ENCODE data around the gene KCNIP3. TPM values are rescaled to one million over a fixed set of nuclear protein-coding genes. Genes with fewer than 3 reads are reported as not detected.

KCNIP3 gene
- total RNA-seq, 1 donor, result not detected

GRCh38 chr2:95357717-95358280, 60.7 kb downstream of the KCNIP3 start:
- H3K4me3 ChIP-seq (ENCODE audit: low read length), result no peak overlapping the region
- no peaks in the 10 kb centered on the region for H3K27me3 ChIP-seq (ENCODE audit: insufficient read depth, low read length)

GRCh38 chr2:95359031-95359430, 61.9 kb downstream of the KCNIP3 start:
- no peaks in the 10 kb centered on the region for H3K27me3 ChIP-seq (ENCODE audit: insufficient read depth, low read length)
- H3K4me3 ChIP-seq (ENCODE audit: low read length), result no peak overlapping the region
- no peaks in the 10 kb centered on the region for H3K4me1 ChIP-seq (ENCODE audit: insufficient read depth, low read length)
- no peaks in the 10 kb centered on the region for H3K9me3 ChIP-seq (ENCODE audit: low read depth, low read length)

More at GRCh38 chr2:95357717-95358280, 60.7 kb downstream of the KCNIP3 start:
- Histone ChIP-seq H3K4me1 (ENCODE audit: insufficient read depth, low read length) (no peaks in the 10 kb centered on the region), H3K9me3 (ENCODE audit: low read depth, low read length) (no peaks in the 10 kb centered on the region)

- Histone ChIP-seq H3K27me3 (ENCODE audit: insufficient read depth, low read length) (no peaks in the 10 kb centered on the region), H3K4me3 (ENCODE audit: low read length) (no peak overlapping the region), H3K9me3 (ENCODE audit: low read depth, low read length) (no peaks in the 10 kb centered on the region), H3K4me1 (ENCODE audit: insufficient read depth, low read length) (no peaks in the 10 kb centered on the region)
Observed at GRCh38 chr2:95359501-95359930, 62.4 kb downstream of the KCNIP3 start.

- no peaks in the 10 kb centered on the region for H3K9me3 ChIP-seq (ENCODE audit: low read depth, low read length)
- H3K27me3 ChIP-seq (ENCODE audit: insufficient read depth, low read length), result no peaks in the 10 kb centered on the region
- no peaks in the 10 kb centered on the region for H3K4me1 ChIP-seq (ENCODE audit: insufficient read depth, low read length)
- no peak overlapping the region for H3K4me3 ChIP-seq (ENCODE audit: low read length)
Observed at GRCh38 chr2:95361216-95361980, 64.3 kb downstream of the KCNIP3 start.

GRCh38 chr2:95362486-95362885, 65.3 kb downstream of the KCNIP3 start:
- Histone ChIP-seq H3K27me3 (ENCODE audit: insufficient read depth, low read length) (no peaks in the 10 kb centered on the region), H3K9me3 (ENCODE audit: low read depth, low read length) (no peaks in the 10 kb centered on the region), H3K4me1 (ENCODE audit: insufficient read depth, low read length) (no peaks in the 10 kb centered on the region), H3K4me3 (ENCODE audit: low read length) (no peak overlapping the region)

GRCh38 chr2:95366514-95366913, 69.4 kb downstream of the KCNIP3 start:
- no peaks in the 10 kb centered on the region for H3K9me3 ChIP-seq (ENCODE audit: low read depth, low read length)
- H3K4me3 ChIP-seq (ENCODE audit: low read length), result no peak overlapping the region
- no peaks in the 10 kb centered on the region for H3K4me1 ChIP-seq (ENCODE audit: insufficient read depth, low read length)
- H3K27me3 ChIP-seq (ENCODE audit: insufficient read depth, low read length), result peaks cover 2% of the 10 kb centered on the region

GRCh38 chr2:95372216-95372829, 75.2 kb downstream of the KCNIP3 start:
- H3K4me3 ChIP-seq (ENCODE audit: low read length), result no peak overlapping the region
- H3K4me1 ChIP-seq (ENCODE audit: insufficient read depth, low read length), result no peaks in the 10 kb centered on the region
- H3K9me3 ChIP-seq (ENCODE audit: low read depth, low read length), result no peaks in the 10 kb centered on the region
- peaks cover 2% of the 10 kb centered on the region for H3K27me3 ChIP-seq (ENCODE audit: insufficient read depth, low read length)

GRCh38 chr2:95372845-95373244, 75.7 kb downstream of the KCNIP3 start:
- Histone ChIP-seq H3K27me3 (ENCODE audit: insufficient read depth, low read length) (peaks cover 2% of the 10 kb centered on the region), H3K4me3 (ENCODE audit: low read length) (no peak overlapping the region), H3K4me1 (ENCODE audit: insufficient read depth, low read length) (no peaks in the 10 kb centered on the region), H3K9me3 (ENCODE audit: low read depth, low read length) (no peaks in the 10 kb centered on the region)

GRCh38 chr2:95374029-95374428, 76.9 kb downstream of the KCNIP3 start:
- Histone ChIP-seq H3K27me3 (ENCODE audit: insufficient read depth, low read length) (peaks cover 2% of the 10 kb centered on the region), H3K4me1 (ENCODE audit: insufficient read depth, low read length) (no peaks in the 10 kb centered on the region), H3K9me3 (ENCODE audit: low read depth, low read length) (no peaks in the 10 kb centered on the region), H3K4me3 (ENCODE audit: low read length) (no peak overlapping the region)

- Histone ChIP-seq H3K4me1 (ENCODE audit: insufficient read depth, low read length) (no peaks in the 10 kb centered on the region), H3K9me3 (ENCODE audit: low read depth, low read length) (no peaks in the 10 kb centered on the region), H3K27me3 (ENCODE audit: insufficient read depth, low read length) (peaks cover 2% of the 10 kb centered on the region), H3K4me3 (ENCODE audit: low read length) (no peak overlapping the region)
Observed at GRCh38 chr2:95374451-95374920, 77.3 kb downstream of the KCNIP3 start.

- Histone ChIP-seq H3K4me1 (ENCODE audit: insufficient read depth, low read length) (no peaks in the 10 kb centered on the region), H3K9me3 (ENCODE audit: low read depth, low read length) (no peaks in the 10 kb centered on the region), H3K4me3 (ENCODE audit: low read length) (no peak overlapping the region), H3K27me3 (ENCODE audit: insufficient read depth, low read length) (peaks cover 2% of the 10 kb centered on the region)
Observed at GRCh38 chr2:95374921-95375471, 77.8 kb downstream of the KCNIP3 start.

- no peak overlapping the region for H3K4me3 ChIP-seq (ENCODE audit: low read length)
- no peaks in the 10 kb centered on the region for H3K27me3 ChIP-seq (ENCODE audit: insufficient read depth, low read length)
- H3K4me1 ChIP-seq (ENCODE audit: insufficient read depth, low read length), result no peaks in the 10 kb centered on the region
- no peaks in the 10 kb centered on the region for H3K9me3 ChIP-seq (ENCODE audit: low read depth, low read length)
Observed at GRCh38 chr2:95375532-95376150, 78.5 kb downstream of the KCNIP3 start.

- no peaks in the 10 kb centered on the region for H3K4me1 ChIP-seq (ENCODE audit: insufficient read depth, low read length)
- H3K4me3 ChIP-seq (ENCODE audit: low read length), result no peak overlapping the region
- no peaks in the 10 kb centered on the region for H3K9me3 ChIP-seq (ENCODE audit: low read depth, low read length)
- H3K27me3 ChIP-seq (ENCODE audit: insufficient read depth, low read length), result no peaks in the 10 kb centered on the region
Observed at GRCh38 chr2:95376311-95377215, 79.4 kb downstream of the KCNIP3 start.

All from mononuclear cell (primary cell).